Occipital lobe (tissue), 2 donors: ENCODE measurements around the gene TGM4. TPM values are rescaled to one million over a fixed set of nuclear protein-coding genes. Genes with fewer than 3 reads are reported as not detected.

Experiments used
- DNase-seq: peaks from one replicate; lab custom pipeline; 2025; lab: John Stamatoyannopoulos, UW
- total RNA-seq: library from RNA; depleted of rRNA; stranded (reverse); fragments of >200 nt; gene quantifications from one replicate; pipeline ENCODE4 v1.2.3, GENCODE V29; 2014

The TGM4 gene
- total RNA-seq, 1 donor from 2014 or later, result not detected

DNA sequence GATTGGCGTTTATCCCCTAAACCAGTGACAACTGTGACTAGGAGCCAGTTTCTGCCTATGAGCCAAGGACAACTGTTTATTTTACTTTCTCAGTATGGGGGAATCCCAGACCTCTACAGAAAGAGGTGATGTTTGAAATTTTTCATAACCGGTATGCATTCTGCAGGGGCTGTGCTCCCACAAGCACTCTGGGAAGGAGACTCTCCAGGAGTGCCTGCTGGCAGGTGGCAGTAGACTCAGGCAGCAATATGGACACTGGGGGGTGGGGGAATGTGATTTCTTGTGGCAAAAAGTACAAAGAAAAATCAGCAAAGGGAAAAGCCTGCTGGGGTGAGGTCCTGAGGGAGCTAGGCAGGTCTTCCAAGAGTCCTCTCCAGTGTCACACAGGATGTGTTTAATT is 5.9 kb downstream of the TGM4 start:
- no peak for DNase-seq

DNA sequence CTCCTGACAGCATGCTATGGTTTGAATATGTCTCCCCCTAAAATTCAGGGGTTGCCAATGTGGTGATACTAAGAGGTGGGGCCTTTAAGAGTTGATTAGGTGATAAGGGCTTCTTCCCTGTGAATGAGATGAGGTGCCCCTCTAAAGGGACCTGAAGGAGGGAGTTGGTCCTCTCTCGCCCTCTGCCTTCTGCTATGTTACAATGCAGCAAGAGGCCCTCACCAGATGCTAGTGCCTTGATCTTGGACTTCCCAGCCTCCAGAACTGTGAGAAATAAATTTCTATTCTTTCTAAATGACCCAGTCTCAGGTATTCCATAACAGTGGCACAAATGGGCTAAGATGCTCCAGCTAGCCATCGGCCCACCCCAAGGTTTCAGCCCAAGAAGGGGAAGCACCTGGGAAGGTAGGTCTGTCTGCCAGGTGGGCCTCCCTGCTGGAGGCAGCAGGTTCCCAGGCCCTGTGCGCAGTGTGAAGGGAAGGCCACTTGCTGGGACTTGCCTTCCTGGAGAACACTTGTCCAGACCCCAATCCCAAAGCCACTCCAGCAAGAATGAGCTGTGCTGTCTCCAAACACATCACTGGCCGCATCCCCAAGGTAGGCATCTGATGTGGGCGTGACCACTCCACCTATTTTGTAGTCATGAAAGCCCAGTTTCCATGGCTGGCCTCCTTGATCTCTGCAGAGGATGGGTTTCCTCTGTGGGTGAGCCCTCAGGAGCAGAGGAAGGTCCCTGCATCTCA is 9.0 kb downstream of the TGM4 start:
- no peak for DNase-seq

DNA sequence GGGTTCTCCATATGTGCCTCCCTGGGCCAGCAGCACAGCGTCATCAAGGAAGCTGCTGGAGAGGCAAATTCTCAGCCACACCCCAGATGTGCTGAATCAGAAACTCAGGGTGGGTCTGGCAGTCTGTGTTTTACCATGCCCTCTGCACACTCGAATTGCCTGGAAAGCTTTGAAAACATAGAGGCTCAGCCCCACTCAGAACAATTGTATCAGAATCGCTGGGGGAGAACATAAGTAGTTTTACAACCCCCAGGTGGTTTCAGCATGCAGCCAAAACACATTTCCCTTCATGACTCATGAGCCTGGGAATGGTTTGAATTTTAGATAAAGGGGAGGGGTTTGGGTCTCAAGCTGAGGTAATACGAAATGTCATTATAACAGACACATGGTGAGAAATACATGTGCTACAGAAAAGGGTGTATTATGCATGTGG is 9.6 kb downstream of the TGM4 start:
- no peak for DNase-seq

DNA sequence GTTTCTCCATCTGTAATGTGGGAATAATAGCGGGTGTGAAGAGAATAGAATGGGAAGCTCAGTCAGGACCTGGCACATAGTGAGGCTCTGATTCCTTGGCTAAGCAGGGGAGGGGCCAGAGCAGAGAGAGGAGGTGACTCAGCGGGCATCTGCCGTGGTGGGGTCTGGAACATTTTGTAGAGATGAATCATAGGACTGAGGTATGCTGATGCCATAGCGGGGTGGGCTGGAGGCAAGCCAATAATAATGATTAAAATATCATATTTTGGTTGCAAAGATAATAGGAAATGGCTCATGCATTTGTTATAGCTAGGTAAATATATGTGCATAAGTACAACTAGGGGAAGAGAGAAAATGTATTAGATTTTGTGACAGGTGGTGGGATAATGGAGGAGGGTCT is 11.2 kb downstream of the TGM4 start:
- no peak for DNase-seq

DNA sequence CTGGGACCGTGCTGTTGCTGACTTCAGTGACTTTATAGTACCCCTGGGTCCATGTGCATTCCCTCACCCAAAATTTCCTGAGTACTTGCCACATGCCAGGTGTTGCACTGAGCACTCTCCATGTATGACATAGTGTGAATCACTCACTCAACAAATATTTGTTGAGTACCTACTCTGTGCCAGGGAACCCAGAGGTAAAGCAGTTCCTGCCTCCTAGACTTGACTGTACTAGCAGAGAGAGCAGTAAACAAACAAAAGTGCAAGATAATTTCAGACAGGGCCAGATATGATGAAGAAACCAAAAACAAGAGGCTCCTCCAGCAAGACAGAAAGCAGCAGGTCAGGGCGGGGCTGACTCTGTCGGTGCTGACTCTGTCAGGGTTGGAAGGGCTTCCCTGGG is 12.2 kb downstream of the TGM4 start:
- no peak for DNase-seq

DNA sequence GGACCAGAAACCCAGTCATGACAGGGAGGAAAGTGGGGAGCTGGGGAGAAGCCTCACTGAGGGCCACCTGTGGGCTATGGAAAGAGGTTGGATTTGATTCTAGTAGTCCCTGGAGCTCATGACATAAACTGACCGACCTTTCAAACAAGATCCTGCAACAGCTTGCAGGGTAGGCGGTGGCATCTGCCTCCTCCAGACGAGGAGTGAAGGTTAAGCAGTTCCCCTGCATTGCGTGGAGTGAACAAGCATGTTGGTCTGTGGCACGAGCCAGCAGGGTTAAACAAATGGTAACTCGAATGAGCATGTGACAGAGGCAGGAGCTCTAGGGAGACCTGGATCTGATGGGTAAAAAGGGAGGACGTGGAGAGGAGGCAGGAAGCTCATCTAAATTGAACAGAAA is 12.7 kb downstream of the TGM4 start:
- DNase-seq, result no peak

DNA sequence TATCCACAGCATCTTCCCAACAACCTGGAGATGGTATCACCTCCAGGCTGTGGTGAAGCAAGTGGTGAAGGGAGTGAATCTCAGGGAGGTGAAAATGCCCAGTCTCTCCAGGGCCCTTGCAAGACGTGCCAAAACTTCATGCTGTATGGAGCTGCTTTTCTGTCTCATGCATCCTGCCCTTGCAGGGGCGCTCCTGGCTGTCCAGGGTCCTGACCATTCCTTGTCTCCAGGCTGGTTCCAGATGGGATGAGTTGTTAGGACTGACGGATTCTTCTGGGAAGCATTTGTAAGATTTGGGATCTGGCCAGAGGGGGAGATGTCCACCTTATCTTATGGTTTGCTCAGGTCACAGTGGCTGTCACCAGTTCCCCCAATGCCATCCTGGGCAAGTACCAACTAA is 15.8 kb downstream of the TGM4 start:
- DNase-seq, result no peak

DNA sequence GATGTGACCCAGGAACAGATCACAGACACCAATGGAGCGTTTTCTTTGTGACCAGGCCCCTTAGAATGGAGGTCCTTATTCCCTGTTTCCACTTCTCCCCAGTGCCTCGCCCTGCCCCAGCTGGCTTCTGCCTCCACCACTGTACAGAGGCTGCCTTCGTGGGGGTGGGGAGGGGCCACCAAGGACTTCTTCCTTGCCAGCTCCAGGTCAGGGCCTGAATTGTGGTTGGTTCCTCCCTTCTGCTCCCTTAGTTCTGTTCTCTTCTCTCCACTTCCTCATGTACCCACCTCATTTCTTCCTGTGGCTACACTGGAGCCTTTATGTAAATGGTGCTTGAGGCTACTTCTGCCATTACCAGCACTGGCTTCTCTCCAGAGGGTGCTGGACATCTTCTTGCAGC is 16.4 kb downstream of the TGM4 start:
- DNase-seq, result no peak

DNA sequence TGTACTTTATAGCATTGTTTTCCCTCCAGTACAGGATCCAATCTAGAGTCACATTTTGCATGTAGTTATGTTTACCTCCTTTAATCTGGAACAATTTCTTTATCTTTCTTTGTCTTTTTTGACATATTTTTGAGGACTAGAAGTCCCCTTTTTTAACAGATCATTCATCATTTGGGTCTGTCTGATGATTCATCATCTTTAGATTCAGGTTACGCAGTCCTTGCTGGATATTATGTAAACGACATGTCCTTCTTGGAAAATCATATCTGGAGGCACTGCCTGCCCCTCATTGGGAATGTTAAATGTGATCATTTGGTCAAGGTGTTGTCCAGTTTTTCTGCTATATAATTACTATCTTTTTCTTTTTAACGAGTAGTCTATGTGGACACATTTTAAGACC is 18.3 kb downstream of the TGM4 start:
- no peak for DNase-seq

DNA sequence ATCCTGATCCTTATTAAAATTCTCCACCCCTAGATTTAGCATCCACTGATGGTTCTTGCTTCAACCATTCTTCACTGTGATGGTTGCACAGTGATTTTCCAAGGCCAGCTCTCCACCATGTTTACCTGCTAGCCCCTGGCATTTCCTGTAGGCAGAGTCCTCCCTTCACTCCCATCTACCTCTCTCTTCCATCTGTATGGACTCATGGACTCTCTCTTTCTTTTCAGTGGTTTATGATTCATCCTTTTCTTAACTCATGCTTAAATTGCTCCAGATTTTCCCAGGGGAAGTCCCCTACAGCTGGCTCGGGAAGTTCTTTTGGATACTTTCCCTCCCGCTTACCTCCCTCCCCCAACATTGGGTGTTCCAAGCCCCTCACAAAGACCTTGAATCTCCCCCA is 18.7 kb downstream of the TGM4 start:
- DNase-seq, result no peak

DNA sequence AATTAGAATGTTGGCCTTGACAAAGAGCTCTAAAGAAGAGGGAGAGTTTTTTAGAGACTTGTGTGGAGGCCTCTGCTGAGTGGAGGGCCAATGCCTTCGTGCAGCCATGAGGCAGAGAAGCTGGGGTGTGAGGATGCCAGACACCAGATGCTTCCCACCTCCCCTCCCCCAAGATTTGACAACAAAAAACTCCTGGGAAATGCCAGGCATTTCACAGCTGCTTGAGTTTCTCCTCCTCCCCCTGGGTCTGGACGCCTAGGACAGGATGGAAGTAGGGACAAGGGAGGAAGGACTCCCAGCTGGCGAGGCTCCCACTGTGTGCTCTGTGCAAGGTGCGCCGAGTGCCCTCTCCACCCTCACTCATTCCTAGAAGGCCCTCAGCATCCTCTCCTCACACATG is 20.1 kb downstream of the TGM4 start:
- DNase-seq, result no peak

DNA sequence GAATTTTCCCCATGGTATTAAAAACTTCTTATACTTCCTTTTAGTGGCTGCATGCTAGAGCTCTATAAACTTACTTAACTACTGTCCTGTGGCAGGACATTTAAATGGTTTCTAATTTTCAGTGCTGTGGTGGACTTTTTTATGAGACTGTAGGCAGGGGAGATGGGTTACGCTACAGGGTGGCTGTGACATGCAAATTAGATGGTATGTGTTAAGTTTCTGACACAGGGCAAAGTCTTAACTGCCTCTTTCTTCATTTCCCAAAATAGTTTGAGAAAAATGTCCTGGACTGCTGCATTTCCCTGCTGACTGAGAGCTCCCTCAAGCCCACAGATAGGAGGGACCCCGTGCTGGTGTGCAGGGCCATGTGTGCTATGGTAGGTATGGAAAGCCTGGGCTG is 22.0 kb downstream of the TGM4 start:
- no peak for DNase-seq

DNA sequence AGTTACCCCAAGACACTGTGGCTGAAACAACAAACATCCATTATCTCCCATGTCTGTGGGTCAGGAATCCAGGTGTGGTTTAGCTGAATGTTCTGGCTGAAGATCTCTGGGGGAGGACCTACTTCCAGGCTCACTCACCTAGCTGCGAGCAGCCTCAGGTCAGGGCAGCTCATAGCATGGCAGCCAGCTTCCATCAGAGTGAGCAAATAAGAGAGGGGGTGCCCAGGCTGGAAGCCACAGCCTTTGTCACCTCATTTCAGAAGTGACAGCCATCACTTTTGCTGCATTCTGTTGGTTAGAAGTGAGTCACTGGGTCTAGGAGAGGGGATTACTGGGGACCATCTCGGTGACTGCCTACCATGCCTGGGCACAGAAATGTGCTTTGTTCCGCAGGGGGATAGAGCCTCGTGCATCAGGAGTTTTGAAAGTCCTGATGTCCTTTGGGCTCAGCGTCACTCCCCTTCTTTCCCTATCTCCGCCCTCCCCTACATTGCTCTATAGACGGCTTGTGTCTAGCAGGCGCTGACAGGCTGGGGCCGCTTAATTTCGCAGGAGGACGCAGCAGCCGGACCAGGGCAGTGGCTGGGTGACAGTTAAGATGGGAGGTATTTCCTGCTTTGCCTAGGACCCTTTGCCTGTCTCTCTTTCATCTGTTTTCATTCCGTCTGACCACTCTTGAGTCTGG is 25.4 kb downstream of the TGM4 start:
- no peak for DNase-seq

DNA sequence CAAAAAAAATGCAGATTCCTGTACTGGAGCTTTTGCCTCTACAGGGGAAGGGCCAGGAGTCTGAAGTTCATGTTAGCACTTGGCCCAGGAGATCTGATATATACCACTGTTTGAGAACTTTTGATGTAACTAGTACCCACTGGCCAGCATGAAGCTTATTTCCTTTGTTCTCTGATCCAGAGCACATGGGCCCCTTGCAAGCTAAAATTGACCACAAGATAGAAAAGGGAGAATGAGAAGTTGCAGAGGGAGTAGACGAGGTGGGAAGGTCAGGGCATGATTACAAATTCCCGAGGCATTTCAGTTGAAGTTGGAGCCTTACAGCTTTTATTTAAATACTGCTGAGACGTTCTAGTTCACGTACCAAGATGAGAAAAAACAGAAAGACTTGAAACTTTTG is 28.2 kb downstream of the TGM4 start:
- DNase-seq, result no peak

DNA sequence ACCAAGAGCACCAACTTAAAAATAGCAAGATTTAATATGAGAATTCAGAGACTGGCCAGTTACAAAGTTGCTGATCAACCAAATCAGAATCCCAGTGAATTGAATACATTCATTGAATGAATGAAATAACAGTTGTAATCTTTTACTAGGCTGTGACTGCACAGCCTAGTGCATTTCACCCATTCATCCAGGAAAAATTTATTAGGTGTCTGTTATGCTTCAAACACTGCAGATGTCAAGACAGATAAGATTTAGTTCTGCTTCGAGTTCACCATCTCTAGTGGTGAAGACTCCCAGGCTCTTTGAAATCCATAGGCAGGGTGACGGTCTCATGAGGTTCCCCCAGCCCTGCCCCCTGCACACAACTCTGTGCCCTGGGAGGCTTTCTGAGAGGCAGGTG is 28.9 kb downstream of the TGM4 start:
- DNase-seq, result no peak

DNA sequence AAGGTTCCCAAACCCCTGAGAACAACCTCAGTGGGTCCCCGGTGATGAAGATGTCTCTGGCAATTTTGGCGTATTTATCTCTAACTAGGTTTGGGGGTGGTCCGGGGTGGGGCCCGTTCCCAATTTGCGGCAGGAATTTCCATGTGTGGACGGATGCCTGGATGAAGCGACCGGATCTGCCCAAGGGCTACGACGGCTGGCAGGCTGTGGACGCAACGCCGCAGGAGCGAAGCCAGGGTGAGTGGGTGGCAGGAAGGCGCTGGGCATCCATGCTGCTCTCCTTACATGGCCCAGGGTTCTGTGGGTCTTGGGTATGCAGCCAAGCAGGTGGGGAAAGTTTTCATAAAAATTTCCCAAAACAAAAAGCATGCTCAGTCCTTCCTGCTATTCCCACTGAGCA is 29.3 kb downstream of the TGM4 start:
- DNase-seq, result no peak

DNA sequence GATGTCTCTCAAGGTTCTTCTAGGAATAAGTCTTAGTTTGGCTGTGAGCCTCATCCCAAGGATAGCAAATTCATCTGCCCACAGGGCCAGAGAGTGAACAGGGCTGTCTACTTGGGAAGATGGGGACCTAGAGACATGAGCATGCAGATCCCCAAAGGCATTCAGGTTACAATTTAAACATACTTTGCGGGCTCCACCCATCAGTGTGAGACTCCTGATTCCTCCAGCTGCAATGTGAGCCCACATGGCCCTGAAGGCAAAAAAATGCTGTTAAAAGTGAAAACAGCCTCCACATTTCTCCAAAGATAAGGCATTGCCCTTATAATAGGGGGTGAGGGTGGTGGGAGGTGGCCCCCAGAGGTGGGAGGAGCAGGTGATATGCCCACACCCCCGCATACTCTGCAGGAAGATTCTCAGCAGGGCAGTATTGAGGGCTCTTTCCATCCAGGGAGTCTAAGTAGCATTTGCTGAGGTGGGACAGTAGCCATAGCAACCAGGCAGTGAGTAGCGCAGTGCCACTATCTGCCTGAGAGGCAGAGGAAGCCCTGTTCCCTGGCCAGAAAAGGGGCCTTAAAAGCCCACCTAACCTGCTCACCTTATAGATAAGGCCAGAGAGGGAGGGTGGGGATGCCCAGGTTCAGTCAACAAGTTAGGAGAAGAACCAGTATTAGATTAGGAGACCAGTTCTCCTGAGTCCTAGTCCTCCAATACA is 31.2 kb downstream of the TGM4 start:
- no peak for DNase-seq

DNA sequence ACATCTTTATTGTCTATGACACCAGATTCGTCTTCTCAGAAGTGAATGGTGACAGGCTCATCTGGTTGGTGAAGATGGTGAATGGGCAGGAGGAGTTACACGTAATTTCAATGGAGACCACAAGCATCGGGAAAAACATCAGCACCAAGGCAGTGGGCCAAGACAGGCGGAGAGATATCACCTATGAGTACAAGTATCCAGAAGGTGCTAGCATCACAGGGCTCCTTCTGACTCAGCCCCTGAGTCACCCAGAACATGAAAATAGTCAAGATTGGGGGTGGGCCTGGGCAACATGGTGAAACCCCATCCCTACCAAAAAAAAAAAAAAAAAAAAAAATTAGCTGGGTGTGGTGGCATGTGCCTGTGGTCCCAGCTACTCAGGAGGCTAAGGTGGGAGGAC is 32.6 kb downstream of the TGM4 start:
- no peak for DNase-seq

DNA sequence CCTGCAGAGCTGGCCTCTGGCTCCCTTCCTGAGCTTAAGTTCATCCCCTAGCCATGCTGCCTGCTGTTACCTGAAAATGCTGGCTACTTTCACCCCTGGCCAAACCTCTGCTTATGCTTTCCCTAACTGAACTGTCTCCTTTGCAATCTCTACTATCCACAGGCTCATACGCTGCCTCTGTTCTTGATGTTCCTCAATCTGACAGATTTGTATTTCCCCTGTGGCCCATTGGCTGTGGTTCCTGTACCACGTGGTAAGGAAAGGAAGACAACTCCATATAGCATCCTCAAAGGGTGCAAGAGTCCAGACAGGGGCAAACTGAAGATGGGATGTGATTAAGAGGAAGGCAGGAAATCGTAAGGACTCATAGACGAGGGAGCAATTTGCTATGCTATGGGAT is 33.2 kb downstream of the TGM4 start:
- no peak for DNase-seq

DNA sequence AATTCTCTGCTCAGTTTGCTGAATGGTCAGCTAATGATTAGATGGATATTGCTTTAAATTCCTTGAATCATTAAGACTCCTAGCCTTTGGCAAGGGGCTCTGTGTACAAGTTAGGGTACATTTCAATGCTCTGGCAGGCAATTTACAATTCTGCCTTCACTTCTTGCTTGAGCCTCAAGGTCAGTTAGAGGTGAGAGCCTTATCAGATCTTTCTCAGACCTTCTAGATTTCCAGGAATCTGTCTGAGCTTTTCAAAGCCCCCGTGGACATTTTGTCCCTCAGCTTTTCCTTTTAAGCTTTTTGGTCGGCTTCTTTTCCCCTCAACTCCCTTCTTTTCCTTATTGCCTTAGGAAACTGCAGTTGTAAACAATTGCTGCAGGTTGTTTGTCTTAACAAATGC is 34.7 kb downstream of the TGM4 start:
- DNase-seq, result no peak

DNA sequence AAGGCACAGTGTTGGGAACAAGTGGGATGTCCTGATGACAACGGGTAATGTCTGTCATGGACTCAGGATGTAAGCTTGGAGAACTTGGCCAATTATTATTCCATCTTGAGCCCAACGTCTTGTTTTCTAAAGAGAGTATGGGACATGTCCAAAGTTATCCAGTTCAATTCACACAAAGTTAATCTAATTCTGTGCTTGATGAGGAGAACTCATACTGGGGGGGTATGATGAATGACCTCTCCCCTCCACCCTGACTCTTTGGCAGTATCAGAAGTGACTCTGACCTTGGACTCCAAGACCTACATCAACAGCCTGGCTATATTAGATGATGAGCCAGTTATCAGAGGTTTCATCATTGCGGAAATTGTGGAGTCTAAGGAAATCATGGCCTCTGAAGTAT is 36.3 kb downstream of the TGM4 start:
- DNase-seq, result no peak

DNA sequence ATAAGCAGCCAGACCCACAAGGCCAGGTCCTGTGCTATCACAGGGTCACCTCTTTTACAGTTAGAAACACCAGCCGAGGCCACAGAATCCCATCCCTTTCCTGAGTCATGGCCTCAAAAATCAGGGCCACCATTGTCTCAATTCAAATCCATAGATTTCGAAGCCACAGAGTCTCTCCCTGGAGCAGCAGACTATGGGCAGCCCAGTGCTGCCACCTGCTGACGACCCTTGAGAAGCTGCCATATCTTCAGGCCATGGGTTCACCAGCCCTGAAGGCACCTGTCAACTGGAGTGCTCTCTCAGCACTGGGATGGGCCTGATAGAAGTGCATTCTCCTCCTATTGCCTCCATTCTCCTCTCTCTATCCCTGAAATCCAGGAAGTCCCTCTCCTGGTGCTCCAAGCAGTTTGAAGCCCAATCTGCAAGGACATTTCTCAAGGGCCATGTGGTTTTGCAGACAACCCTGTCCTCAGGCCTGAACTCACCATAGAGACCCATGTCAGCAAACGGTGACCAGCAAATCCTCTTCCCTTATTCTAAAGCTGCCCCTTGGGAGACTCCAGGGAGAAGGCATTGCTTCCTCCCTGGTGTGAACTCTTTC is 39.6 kb downstream of the TGM4 start:
- DNase-seq, result no peak
